Measurements from ENCODE around the gene ENPP3. TPM values are rescaled to one million over a fixed set of nuclear protein-coding genes. Genes with fewer than 3 reads are reported as not detected.

The ENPP3 gene
- total and polyA plus RNA-seq, 2 experiments from 2014 or later: not detected

GRCh38 chr6:131642987-131643611 lies 6.0 kb downstream of the ENPP3 start (continued):
- TF ChIP-seq ZNF462 (CRISPR knock-in tag; IDR thresholded peaks at IDR 0.05) (no peak), EZH2 (IDR thresholded peaks at IDR 0.05; ENCODE audit: low read depth, unreplicated experiment) (no peak), CTCF (conservative IDR thresholded peaks at IDR 0.05; ENCODE audit: low read depth in 2 of 2) (no peak), STAT1 (IDR thresholded peaks at IDR 0.05; ENCODE audit: unreplicated experiment) (no peak), ZNF114 (CRISPR knock-in tag; IDR thresholded peaks at IDR 0.05) (no peak), ETS1 (IDR thresholded peaks at IDR 0.05) (no peak), NANOG (IDR thresholded peaks at IDR 0.05; ENCODE audit: borderline replicate concordance) (no peak), ZNF331 (CRISPR knock-in tag; IDR thresholded peaks at IDR 0.05; ENCODE audit: low read depth) (no peak)
